ENCODE measurements around the gene PRKG1.

DNA sequence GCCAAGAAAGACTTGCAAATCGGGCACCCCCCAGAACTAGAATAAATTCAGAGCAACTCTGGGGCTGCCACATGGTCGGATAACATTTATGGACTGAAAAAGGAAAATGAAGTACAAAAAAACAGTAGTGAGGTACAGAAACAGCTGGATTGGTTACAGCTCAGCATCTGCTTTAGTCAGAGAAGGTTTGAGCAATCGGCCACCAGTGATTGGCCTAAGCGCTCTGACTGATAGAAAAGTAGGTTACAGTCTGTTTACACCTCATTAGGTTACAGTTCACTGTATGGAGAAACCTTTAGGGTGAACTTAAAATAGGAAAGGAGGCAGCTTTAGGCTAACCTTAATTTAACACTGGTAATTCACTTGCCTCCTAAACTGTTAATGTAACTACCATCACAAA is 1137.8 kb downstream of the PRKG1 start:
- TF ChIP-seq EZH2 (IDR thresholded peaks at IDR 0.05; ENCODE audit: low read depth, unreplicated experiment) (no peak), EZH2phosphoT487 (IDR thresholded peaks at IDR 0.05; ENCODE audit: unreplicated experiment) (no peak), REST (IDR thresholded peaks at IDR 0.05; ENCODE audit: unreplicated experiment) (no peak), POLR2AphosphoS5 (IDR thresholded peaks at IDR 0.05; ENCODE audit: low read depth) (no peak), ZNF331 (CRISPR knock-in tag; IDR thresholded peaks at IDR 0.05; ENCODE audit: low read depth) (no peak), CREB1 (CRISPR knock-in tag; IDR thresholded peaks at IDR 0.05; ENCODE audit: low read depth) (no peak), JUNB (IDR thresholded peaks at IDR 0.05; ENCODE audit: unreplicated experiment) (no peak), ZNF114 (CRISPR knock-in tag; IDR thresholded peaks at IDR 0.05) (no peak), ETS1 (IDR thresholded peaks at IDR 0.05) (no peak), STAT1 (IDR thresholded peaks at IDR 0.05; ENCODE audit: unreplicated experiment) (no peak)
- TF ChIP-seq, protein P1, sequence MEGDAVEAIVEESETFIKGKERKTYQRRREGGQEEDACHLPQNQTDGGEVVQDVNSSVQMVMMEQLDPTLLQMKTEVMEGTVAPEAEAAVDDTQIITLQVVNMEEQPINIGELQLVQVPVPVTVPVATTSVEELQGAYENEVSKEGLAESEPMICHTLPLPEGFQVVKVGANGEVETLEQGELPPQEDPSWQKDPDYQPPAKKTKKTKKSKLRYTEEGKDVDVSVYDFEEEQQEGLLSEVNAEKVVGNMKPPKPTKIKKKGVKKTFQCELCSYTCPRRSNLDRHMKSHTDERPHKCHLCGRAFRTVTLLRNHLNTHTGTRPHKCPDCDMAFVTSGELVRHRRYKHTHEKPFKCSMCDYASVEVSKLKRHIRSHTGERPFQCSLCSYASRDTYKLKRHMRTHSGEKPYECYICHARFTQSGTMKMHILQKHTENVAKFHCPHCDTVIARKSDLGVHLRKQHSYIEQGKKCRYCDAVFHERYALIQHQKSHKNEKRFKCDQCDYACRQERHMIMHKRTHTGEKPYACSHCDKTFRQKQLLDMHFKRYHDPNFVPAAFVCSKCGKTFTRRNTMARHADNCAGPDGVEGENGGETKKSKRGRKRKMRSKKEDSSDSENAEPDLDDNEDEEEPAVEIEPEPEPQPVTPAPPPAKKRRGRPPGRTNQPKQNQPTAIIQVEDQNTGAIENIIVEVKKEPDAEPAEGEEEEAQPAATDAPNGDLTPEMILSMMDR (conservative IDR thresholded peaks at IDR 0.05; ENCODE audit: low read depth in 2 of 2), result no peak
- TF ChIP-seq, protein P2, sequence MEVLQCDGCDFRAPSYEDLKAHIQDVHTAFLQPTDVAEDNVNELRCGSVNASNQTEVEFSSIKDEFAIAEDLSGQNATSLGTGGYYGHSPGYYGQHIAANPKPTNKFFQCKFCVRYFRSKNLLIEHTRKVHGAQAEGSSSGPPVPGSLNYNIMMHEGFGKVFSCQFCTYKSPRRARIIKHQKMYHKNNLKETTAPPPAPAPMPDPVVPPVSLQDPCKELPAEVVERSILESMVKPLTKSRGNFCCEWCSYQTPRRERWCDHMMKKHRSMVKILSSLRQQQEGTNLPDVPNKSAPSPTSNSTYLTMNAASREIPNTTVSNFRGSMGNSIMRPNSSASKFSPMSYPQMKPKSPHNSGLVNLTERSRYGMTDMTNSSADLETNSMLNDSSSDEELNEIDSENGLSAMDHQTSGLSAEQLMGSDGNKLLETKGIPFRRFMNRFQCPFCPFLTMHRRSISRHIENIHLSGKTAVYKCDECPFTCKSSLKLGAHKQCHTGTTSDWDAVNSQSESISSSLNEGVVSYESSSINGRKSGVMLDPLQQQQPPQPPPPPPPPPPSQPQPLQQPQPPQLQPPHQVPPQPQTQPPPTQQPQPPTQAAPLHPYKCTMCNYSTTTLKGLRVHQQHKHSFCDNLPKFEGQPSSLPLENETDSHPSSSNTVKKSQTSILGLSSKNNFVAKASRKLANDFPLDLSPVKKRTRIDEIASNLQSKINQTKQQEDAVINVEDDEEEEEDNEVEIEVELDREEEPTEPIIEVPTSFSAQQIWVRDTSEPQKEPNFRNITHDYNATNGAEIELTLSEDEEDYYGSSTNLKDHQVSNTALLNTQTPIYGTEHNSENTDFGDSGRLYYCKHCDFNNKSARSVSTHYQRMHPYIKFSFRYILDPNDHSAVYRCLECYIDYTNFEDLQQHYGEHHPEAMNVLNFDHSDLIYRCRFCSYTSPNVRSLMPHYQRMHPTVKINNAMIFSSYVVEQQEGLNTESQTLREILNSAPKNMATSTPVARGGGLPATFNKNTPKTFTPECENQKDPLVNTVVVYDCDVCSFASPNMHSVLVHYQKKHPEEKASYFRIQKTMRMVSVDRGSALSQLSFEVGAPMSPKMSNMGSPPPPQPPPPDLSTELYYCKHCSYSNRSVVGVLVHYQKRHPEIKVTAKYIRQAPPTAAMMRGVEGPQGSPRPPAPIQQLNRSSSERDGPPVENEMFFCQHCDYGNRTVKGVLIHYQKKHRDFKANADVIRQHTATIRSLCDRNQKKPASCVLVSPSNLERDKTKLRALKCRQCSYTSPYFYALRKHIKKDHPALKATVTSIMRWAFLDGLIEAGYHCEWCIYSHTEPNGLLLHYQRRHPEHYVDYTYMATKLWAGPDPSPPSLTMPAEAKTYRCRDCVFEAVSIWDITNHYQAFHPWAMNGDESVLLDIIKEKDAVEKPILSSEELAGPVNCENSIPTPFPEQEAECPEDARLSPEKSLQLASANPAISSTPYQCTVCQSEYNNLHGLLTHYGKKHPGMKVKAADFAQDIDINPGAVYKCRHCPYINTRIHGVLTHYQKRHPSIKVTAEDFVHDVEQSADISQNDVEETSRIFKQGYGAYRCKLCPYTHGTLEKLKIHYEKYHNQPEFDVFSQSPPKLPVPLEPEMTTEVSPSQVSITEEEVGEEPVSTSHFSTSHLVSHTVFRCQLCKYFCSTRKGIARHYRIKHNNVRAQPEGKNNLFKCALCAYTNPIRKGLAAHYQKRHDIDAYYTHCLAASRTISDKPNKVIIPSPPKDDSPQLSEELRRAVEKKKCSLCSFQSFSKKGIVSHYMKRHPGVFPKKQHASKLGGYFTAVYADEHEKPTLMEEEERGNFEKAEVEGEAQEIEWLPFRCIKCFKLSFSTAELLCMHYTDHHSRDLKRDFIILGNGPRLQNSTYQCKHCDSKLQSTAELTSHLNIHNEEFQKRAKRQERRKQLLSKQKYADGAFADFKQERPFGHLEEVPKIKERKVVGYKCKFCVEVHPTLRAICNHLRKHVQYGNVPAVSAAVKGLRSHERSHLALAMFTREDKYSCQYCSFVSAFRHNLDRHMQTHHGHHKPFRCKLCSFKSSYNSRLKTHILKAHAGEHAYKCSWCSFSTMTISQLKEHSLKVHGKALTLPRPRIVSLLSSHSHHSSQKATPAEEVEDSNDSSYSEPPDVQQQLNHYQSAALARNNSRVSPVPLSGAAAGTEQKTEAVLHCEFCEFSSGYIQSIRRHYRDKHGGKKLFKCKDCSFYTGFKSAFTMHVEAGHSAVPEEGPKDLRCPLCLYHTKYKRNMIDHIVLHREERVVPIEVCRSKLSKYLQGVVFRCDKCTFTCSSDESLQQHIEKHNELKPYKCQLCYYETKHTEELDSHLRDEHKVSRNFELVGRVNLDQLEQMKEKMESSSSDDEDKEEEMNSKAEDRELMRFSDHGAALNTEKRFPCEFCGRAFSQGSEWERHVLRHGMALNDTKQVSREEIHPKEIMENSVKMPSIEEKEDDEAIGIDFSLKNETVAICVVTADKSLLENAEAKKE (CRISPR knock-in tag; IDR thresholded peaks at IDR 0.05), result no peak

Measured in GM23338 (cell line).